AG04449 (cell line): ENCODE measurements around the gene ARID3C.
A peak's percentile ranks its signal among the peaks of the same experiment; 100 is the strongest.

Experiments used
- CTCF ChIA-PET: fragments of 350-600 bp; formaldehyde crosslinking; extraction: SDS; loops from one replicate; lab custom pipeline; 2021; ENCODE audit warnings: antibody characterized with exemption; lab: Yijun Ruan, JAX
- POLR2A ChIA-PET: fragments of 400-600, 350-600 bp; formaldehyde crosslinking; extraction: SDS; loops from one replicate; lab custom pipeline; 2020; ENCODE audit warnings: antibody characterized with exemption, inconsistent platforms; lab: Yijun Ruan, JAX
- DNase-seq: peaks from one replicate; pipeline ENCODE4 v3.0.0-alpha.2; 2010; ENCODE audit warnings: low read depth, low spot score
- H3K4me3 ChIP-seq: 2 replicates; pipeline ENCODE4 v1.5.1; 2011; ENCODE audit warnings: low read depth, mild to moderate bottlenecking, control low read depth, low read length
- CTCF ChIP-seq: IDR thresholded peaks from one replicate; pipeline ENCODE4 v1.5.1; 2011; ENCODE audit warnings: mild to moderate bottlenecking, moderate library complexity, low read length, control low read depth, inconsistent platforms; ENCODE audit not compliant: insufficient read depth; ENCODE audit errors: missing control alignments

Gene ARID3C

GRCh38 chr9:34669809-34670562, 41.1 kb upstream of the ARID3C start:
- POLR2A ChIA-PET, result no interaction called here
- no peak for TF ChIP-seq CTCF
- H3K4me3 ChIP-seq, result no peak overlapping the region
- CTCF ChIA-PET, result interaction anchor here (1.1 to 2.3 kb wide), 5 partner anchors 25 to 36 kb away, joined by 3 to 14 read pairs (median 5); no protein-coding TSS in a partner anchor
- DNase-seq, result no peak

- ChIA-PET CTCF (interaction anchor here (1.2 to 8.4 kb wide), 11 partner anchors 10 to 37 kb away, joined by 3 to 153 read pairs (median 8); partner anchors contain the start of genes GALT, IL11RA and SIGMAR1), POLR2A (interaction anchor here (1.2 to 2.1 kb wide), 3 partner anchors 10 to 19 kb away, joined by 5 to 11 read pairs (median 8); partner anchors contain the start of genes GALT and IL11RA)
- peak; percentile 65 for DNase-seq
- no peak for TF ChIP-seq CTCF
- peak overlapping the region; percentile 92 for H3K4me3 ChIP-seq
Measured at GRCh38 chr9:34665381-34666250, 36.8 kb upstream of the ARID3C start.

GRCh38 chr9:34665067-34665380, 36.2 kb upstream of the ARID3C start:
- ChIA-PET POLR2A (interaction anchor here (1.2 to 2.1 kb wide), 3 partner anchors 10 to 18 kb away, joined by 5 to 11 read pairs (median 8); partner anchors contain the start of genes GALT and IL11RA), CTCF (interaction anchor here (0.7 to 8.4 kb wide), 12 partner anchors 10 to 61 kb away, joined by 3 to 153 read pairs (median 6); partner anchors contain the start of genes GALT, IL11RA and SIGMAR1)
- DNase-seq, result no peak
- peak overlapping the region; percentile 63 for H3K4me3 ChIP-seq
- TF ChIP-seq CTCF, result no peak

- no peak for DNase-seq
- POLR2A ChIA-PET, result interaction anchor here (1.2 to 2.1 kb wide), 3 partner anchors 9 to 18 kb away, joined by 5 to 11 read pairs (median 8); partner anchors contain the start of genes GALT and IL11RA
- CTCF ChIA-PET, result interaction anchor here (0.7 to 8.4 kb wide), 16 partner anchors 11 to 61 kb away, joined by 3 to 153 read pairs (median 5); partner anchors contain the start of genes CCL19, CCL21, GALT and IL11RA
- H3K4me3 ChIP-seq, result peak overlapping the region; percentile 63
- peak; percentile 97 for TF ChIP-seq CTCF
Measured at GRCh38 chr9:34664281-34665066, 35.6 kb upstream of the ARID3C start.

- CTCF ChIA-PET, result interaction anchor here (0.7 to 8.4 kb wide), 8 partner anchors 12 to 72 kb away, joined by 3 to 153 read pairs (median 4); partner anchors contain the start of genes CCL21, GALT, IL11RA and RPP25L
- DNase-seq, result no peak
- POLR2A ChIA-PET, result interaction anchor here (0.8 kb wide), 1 partner anchor 16 kb away, joined by 3 read pairs; the partner anchor contains the start of gene GALT
Measured at GRCh38 chr9:34663303-34663605, 34.4 kb upstream of the ARID3C start.

More at GRCh38 chr9:34663303-34663605, 34.4 kb upstream of the ARID3C start:
- no peak overlapping the region for H3K4me3 ChIP-seq
- no peak for TF ChIP-seq CTCF
